NK-92 treated with Interleukin-12 subunit alpha and Interleukin-12 subunit beta, amount 100 ng/mL, for 24 hours (cell line): ENCODE data around the gene PFN1.

Experiments used
- DNase-seq: peaks from one replicate; lab custom pipeline; 2025; lab: John Stamatoyannopoulos, UW

PFN1 gene

GRCh38 chr17:4948166-4948930, at the start of gene PFN1:
Gene PFN1, minus strand, starts transcription at chr17:4948530. Its CDS starts 136 bp downstream, at chr17:4948394.
- DNase-seq: peak; percentile 75

GRCh38 chr17:4997302-4998026, 49.1 kb upstream of the PFN1 start, which contains the start of the genes INCA1 and KIF1C:
Gene INCA1, minus strand, starts transcription at chr17:4997522. Its CDS starts 3,085 bp downstream, at chr17:4994437.
Gene KIF1C, plus strand, starts transcription at chr17:4997950. Its CDS starts 2,297 bp downstream, at chr17:5000247.
- DNase-seq: peak; percentile 54

GRCh38 chr17:4994081-4994595, 45.8 kb upstream of the PFN1 start:
- no peak for DNase-seq

GRCh38 chr17:4987767-4988567, 39.6 kb upstream of the PFN1 start:
- DNase-seq: no peak

- peak; percentile 72 for DNase-seq
Measured at GRCh38 chr17:4986951-4987766, 38.8 kb upstream of the PFN1 start, which contains the start of gene CAMTA2. Gene CAMTA2, minus strand, starts transcription at chr17:4987675. Its CDS starts 1,453 bp downstream, at chr17:4986222.

- no peak for DNase-seq
Measured at GRCh38 chr17:4986403-4986802, 38.1 kb upstream of the PFN1 start.

- DNase-seq: no peak
Measured at GRCh38 chr17:4982305-4982704, 34.0 kb upstream of the PFN1 start.

- DNase-seq: no peak
Measured at GRCh38 chr17:4980644-4981216, 32.4 kb upstream of the PFN1 start.

GRCh38 chr17:4978726-4979125, 30.4 kb upstream of the PFN1 start:
- DNase-seq: no peak

GRCh38 chr17:4974115-4974670, 25.9 kb upstream of the PFN1 start:
- DNase-seq: no peak

- no peak for DNase-seq
Measured at GRCh38 chr17:4973256-4974114, 25.2 kb upstream of the PFN1 start.

- no peak for DNase-seq
Measured at GRCh38 chr17:4972752-4973151, 24.4 kb upstream of the PFN1 start.

- DNase-seq: no peak
Measured at GRCh38 chr17:4972322-4972721, 24.0 kb upstream of the PFN1 start.

GRCh38 chr17:4971826-4972225, 23.5 kb upstream of the PFN1 start:
- no peak for DNase-seq

- DNase-seq: no peak
Measured at GRCh38 chr17:4970273-4970672, 21.9 kb upstream of the PFN1 start.

- DNase-seq: no peak
Measured at GRCh38 chr17:4969551-4970173, 21.3 kb upstream of the PFN1 start.

- peak; percentile 25 for DNase-seq
Measured at GRCh38 chr17:4969047-4969550, 20.8 kb upstream of the PFN1 start.

- no peak for DNase-seq
Measured at GRCh38 chr17:4968486-4969046, 20.2 kb upstream of the PFN1 start.
